LNCaP clone FGC (cell line): ENCODE data around the gene TRPM3.

ENCODE experiments used
- DNase-seq: peaks from one replicate; pipeline ENCODE4 v3.0.0-alpha.2; 2011; ENCODE audit warnings: low read depth
- H3K4me3 ChIP-seq: 2 replicates; pipeline ENCODE4 v1.5.1; 2011; ENCODE audit warnings: mild to moderate bottlenecking, low read depth, low read length, control low read depth
- CTCF ChIP-seq: IDR thresholded peaks from 2 replicates; pipeline ENCODE4 v1.5.1; 2012; ENCODE audit warnings: mild to moderate bottlenecking; ENCODE audit not compliant: control insufficient read depth, insufficient read depth; ENCODE audit errors: extremely low read depth

Gene TRPM3

GRCh38 chr9:70948744-70949143 is 172.7 kb downstream of the TRPM3 start:
- no peak overlapping the region for H3K4me3 ChIP-seq
- TF ChIP-seq CTCF, result no peak
- DNase-seq, result no peak

- no peak overlapping the region for H3K4me3 ChIP-seq
- DNase-seq, result no peak
- no peak for TF ChIP-seq CTCF
Observed at GRCh38 chr9:70947511-70947910, 173.9 kb downstream of the TRPM3 start.

- H3K4me3 ChIP-seq, result no peak overlapping the region
- DNase-seq, result no peak
- no peak for TF ChIP-seq CTCF
Observed at GRCh38 chr9:70947086-70947485, 174.3 kb downstream of the TRPM3 start.

- DNase-seq, result no peak
- no peak overlapping the region for H3K4me3 ChIP-seq
- no peak for TF ChIP-seq CTCF
Observed at GRCh38 chr9:70945301-70945700, 176.1 kb downstream of the TRPM3 start.

- no peak overlapping the region for H3K4me3 ChIP-seq
- TF ChIP-seq CTCF, result no peak
- no peak for DNase-seq
Observed at GRCh38 chr9:70941191-70941590, 180.2 kb downstream of the TRPM3 start.

GRCh38 chr9:70940605-70941004 is 180.8 kb downstream of the TRPM3 start:
- DNase-seq, result no peak
- no peak for TF ChIP-seq CTCF
- no peak overlapping the region for H3K4me3 ChIP-seq

GRCh38 chr9:70936536-70936935 is 184.9 kb downstream of the TRPM3 start:
- TF ChIP-seq CTCF, result no peak
- H3K4me3 ChIP-seq, result no peak overlapping the region
- DNase-seq, result no peak
